Loucy (cell line): ENCODE results near the gene MARCHF5.

Source experiments
- EZH2phosphoT487 ChIP-seq: fragments of 200-600 bp; IDR thresholded peaks from 2 replicates; pipeline ENCODE4 v1.6.1; 2018; ENCODE audit warnings: antibody characterized with exemption, mild to moderate bottlenecking, moderate library complexity, borderline replicate concordance
- TF ChIP-seq, protein P1 (sequence below): fragments of 200-600 bp; sonication (generic); conservative IDR thresholded peaks from 2 replicates; pipeline ENCODE4 v1.5.1; 2014; ENCODE audit warnings: mild to moderate bottlenecking, antibody characterized with exemption, low read length

DNA sequence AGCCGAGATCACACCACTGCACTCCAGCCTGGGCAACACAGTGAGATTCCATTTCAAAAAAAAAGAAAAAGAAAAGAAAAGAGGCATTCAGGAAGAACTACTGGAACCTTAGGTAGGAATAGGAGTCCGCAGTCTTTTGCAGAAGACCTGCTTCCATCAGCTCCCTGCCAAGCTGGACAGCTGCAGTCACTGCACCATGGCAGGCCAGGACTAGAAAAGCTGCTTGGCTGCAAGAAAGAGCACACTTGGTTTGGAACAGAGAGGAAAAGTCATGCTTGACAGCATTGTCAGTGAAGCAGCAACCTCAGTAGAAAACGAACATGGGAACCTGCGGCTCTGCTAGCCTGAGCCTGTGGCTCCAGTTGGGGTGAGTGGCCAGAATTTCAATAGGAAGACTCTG, 104.3 kb downstream of the MARCHF5 start:
- TF ChIP-seq, protein P1, sequence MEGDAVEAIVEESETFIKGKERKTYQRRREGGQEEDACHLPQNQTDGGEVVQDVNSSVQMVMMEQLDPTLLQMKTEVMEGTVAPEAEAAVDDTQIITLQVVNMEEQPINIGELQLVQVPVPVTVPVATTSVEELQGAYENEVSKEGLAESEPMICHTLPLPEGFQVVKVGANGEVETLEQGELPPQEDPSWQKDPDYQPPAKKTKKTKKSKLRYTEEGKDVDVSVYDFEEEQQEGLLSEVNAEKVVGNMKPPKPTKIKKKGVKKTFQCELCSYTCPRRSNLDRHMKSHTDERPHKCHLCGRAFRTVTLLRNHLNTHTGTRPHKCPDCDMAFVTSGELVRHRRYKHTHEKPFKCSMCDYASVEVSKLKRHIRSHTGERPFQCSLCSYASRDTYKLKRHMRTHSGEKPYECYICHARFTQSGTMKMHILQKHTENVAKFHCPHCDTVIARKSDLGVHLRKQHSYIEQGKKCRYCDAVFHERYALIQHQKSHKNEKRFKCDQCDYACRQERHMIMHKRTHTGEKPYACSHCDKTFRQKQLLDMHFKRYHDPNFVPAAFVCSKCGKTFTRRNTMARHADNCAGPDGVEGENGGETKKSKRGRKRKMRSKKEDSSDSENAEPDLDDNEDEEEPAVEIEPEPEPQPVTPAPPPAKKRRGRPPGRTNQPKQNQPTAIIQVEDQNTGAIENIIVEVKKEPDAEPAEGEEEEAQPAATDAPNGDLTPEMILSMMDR = no peak
- TF ChIP-seq EZH2phosphoT487 = no peak
